H1 (cell line): Measurements from ENCODE around the gene ITGB5. TPM values are rescaled to one million over a fixed set of nuclear protein-coding genes. Genes with fewer than 3 reads are reported as not detected.

Experiments used
- CREB1 ChIP-seq: IDR thresholded peaks from 2 replicates; pipeline ENCODE4 v1.6.1; 2012; ENCODE audit warnings: inconsistent platforms
- RFX5 ChIP-seq: IDR thresholded peaks from 2 replicates; pipeline ENCODE4 v1.6.1; 2011; ENCODE audit warnings: low read depth, low read length, improper control_type of control experiment, borderline replicate concordance
- polyA plus RNA-seq, 7 experiments: library from polyadenylated mRNA; depleted of rRNA in 3 of 7; stranded (reverse) in 5 of 7; unstranded in 2 of 7; fragments of >200 nt in 5 of 7; fragments of 200-250 nt in 2 of 7; gene quantifications; 1 replicate in 5 of 7; 2 replicates in 1 of 7; 4 replicates in 1 of 7; pipeline versions ENCODE4 v1.2.1 to v1.2.3, GENCODE V29; 2011 to 2013; ENCODE audit warnings: missing spikeins in 2 of 7, mixed read lengths in 2 of 7
- total RNA-seq: library from RNA; stranded (reverse); fragmentation: NEBNext Ultra II Directional; extraction: Animal tissue kit (Norgen Biotek cat#: 25700); gene quantifications from 2 replicates; pipeline ENCODE4 v1.2.1, GENCODE V29; 2021
- TF ChIP-seq, protein P1 (sequence below): IDR thresholded peaks from 2 replicates; pipeline ENCODE4 v1.6.1; 2011; ENCODE audit warnings: low read length, improper control_type of control experiment

ITGB5 gene
- total and polyA plus RNA-seq, 2 of the 8 experiments (the other 6 are each of a cell fraction or from before 2014, with no cell fraction given): 101 to 268 TPM

DNA sequence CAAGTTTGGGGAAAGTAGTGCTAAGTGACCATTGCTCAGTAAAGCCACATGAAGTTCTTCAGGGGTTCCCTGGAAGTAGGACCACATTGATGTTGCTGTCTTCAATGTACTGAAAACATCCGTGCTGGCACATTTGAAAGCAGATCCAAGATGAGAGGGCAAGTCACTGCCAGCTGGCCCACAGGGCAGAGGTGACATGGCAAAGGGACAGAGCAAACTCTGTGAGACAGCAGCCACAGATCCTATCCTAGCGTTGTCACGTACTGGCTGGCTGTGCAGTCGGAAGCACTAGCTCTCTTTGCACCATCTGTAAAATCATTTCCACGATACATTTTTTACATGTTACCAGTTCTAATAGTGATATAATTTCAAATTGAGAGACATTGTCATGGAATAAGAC lies 33.6 kb upstream of the ITGB5 start (continued):
- TF ChIP-seq RFX5 (no peak), CREB1 (no peak)
- TF ChIP-seq, protein P1, sequence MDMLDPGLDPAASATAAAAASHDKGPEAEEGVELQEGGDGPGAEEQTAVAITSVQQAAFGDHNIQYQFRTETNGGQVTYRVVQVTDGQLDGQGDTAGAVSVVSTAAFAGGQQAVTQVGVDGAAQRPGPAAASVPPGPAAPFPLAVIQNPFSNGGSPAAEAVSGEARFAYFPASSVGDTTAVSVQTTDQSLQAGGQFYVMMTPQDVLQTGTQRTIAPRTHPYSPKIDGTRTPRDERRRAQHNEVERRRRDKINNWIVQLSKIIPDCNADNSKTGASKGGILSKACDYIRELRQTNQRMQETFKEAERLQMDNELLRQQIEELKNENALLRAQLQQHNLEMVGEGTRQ: no peak
- TF ChIP-seq, all 59 proteins: peak for 0
